SIG-M5 (cell line): ENCODE data around the gene C4A.
"Not testable (repeated sequence)": the region's sequence is repeated elsewhere in the genome, so short reads cannot be mapped to it uniquely, and the experiment has no call there.

Source experiments
- DNase-seq: peaks from one replicate; lab custom pipeline; 2025; lab: John Stamatoyannopoulos, UW

Gene C4A

GRCh38 chr6:31981744-31982143 is at the start of gene C4A:
Gene C4A (plus strand): TSS chr6:31982057. CDS start chr6:31982108, 51 bp downstream.
- not testable (repeated sequence) for DNase-seq

GRCh38 chr6:31932137-31932536 is 49.7 kb upstream of the C4A start:
- DNase-seq, result not testable (repeated sequence)

GRCh38 chr6:31933537-31933936 is 48.3 kb upstream of the C4A start:
- no peak for DNase-seq

GRCh38 chr6:31935021-31935420 is 46.8 kb upstream of the C4A start:
- no peak for DNase-seq

- DNase-seq, result no peak
Measured at GRCh38 chr6:31935823-31936222, 46.0 kb upstream of the C4A start.

GRCh38 chr6:31940256-31940664 is 41.6 kb upstream of the C4A start:
- no peak for DNase-seq

GRCh38 chr6:31943742-31944141 is 38.1 kb upstream of the C4A start:
- no peak for DNase-seq

- DNase-seq, result no peak
Measured at GRCh38 chr6:31945154-31945506, 36.7 kb upstream of the C4A start.

- DNase-seq, result no peak
Measured at GRCh38 chr6:31945507-31946369, 36.1 kb upstream of the C4A start, which contains the start of gene CFB. Gene CFB (plus strand): TSS chr6:31946095. CDS start chr6:31946222, 127 bp downstream.

GRCh38 chr6:31946370-31946885 is 35.4 kb upstream of the C4A start:
- no peak for DNase-seq

- DNase-seq, result no peak
Measured at GRCh38 chr6:31947070-31947675, 34.7 kb upstream of the C4A start.

- no peak for DNase-seq
Measured at GRCh38 chr6:31947864-31948263, 34.0 kb upstream of the C4A start.

- DNase-seq, result no peak
Measured at GRCh38 chr6:31948306-31948705, 33.6 kb upstream of the C4A start.

GRCh38 chr6:31948753-31949413 is 33.0 kb upstream of the C4A start:
- no peak for DNase-seq

GRCh38 chr6:31949926-31950548 is 31.8 kb upstream of the C4A start:
- DNase-seq, result no peak

- no peak for DNase-seq
Measured at GRCh38 chr6:31952140-31952805, 29.6 kb upstream of the C4A start.

GRCh38 chr6:31952890-31953289 is 29.0 kb upstream of the C4A start:
- no peak for DNase-seq

GRCh38 chr6:31954511-31954910 is 27.3 kb upstream of the C4A start:
- no peak for DNase-seq

GRCh38 chr6:31956796-31957195 is 25.1 kb upstream of the C4A start:
- DNase-seq, result no peak

GRCh38 chr6:31958412-31958740 is 23.5 kb upstream of the C4A start:
- no peak for DNase-seq
